Left ventricle myocardium superior (tissue), 1 donor: ENCODE data around the gene ZNF396. TPM values are rescaled to one million over a fixed set of nuclear protein-coding genes. Genes with fewer than 3 reads are reported as not detected.

Experiments used
- ATAC-seq: fragments of 200-7000 bp; cut with Tn5 transposase; one replicate; pipeline ENCODE4 v1.9.1; 2020; ENCODE audit warnings: mild to moderate bottlenecking, moderate library complexity
- DNase-seq: peaks from one replicate; pipeline ENCODE4 v3.0.0-alpha.2; 2020
- intact Hi-C: fragments of 100-400 bp; cut with micrococcal nuclease; formaldehyde crosslinking; loops from one replicate; pipeline ENCODE4 v1.11.0; 2022
- total RNA-seq: library from RNA; stranded (reverse); fragmentation: NEBNext Ultra II Directional; extraction: Animal tissue kit (Norgen Biotek cat#: 25700); gene quantifications from one replicate; pipeline ENCODE4 v1.2.1, GENCODE V29; 2021
- donor health status: DM: no; HTN: yes; CAD: no; lungs with severe emphysema.

Gene ZNF396
- total RNA-seq, 1 donor from 2014 or later: 0.62 TPM

DNA sequence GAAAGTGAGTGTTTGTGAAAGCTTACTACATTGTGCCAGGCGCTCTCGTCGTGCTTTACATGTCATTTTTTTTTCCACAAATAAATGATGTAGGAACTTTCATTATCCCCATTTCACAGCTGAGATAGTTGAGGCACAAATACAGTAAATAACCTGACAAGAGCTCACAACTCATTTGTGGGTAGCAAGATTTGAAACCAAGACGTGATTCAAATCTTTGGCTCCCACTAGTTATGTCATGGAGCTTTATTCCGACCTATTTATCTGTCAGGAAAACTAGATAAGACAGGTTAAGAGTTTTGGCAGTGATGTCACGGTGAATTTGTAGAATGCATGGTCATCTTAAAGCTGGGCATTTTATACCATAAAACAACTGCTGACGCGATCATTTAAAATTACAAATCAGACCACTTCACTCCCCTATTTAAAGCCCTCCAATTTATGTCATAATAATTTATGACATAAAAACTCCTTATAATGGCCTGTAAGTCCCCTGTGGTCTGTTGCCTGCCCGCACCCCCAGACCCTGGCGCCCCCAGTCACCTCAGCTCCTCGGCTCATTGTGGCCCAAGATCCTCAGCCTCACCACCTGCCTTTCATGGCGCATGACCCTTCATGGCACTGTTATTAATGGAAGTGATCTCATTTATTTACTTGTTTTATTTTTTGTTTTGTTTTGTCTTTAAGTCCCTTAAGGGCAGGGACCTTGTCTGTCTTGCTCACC is 32.2 kb downstream of the ZNF396 start:
- no peak for DNase-seq
- intact Hi-C loops: loop anchor here (10.0 kb wide), 1 partner anchor 330 kb away; no protein-coding TSS in a partner anchor
- no peak for ATAC-seq

DNA sequence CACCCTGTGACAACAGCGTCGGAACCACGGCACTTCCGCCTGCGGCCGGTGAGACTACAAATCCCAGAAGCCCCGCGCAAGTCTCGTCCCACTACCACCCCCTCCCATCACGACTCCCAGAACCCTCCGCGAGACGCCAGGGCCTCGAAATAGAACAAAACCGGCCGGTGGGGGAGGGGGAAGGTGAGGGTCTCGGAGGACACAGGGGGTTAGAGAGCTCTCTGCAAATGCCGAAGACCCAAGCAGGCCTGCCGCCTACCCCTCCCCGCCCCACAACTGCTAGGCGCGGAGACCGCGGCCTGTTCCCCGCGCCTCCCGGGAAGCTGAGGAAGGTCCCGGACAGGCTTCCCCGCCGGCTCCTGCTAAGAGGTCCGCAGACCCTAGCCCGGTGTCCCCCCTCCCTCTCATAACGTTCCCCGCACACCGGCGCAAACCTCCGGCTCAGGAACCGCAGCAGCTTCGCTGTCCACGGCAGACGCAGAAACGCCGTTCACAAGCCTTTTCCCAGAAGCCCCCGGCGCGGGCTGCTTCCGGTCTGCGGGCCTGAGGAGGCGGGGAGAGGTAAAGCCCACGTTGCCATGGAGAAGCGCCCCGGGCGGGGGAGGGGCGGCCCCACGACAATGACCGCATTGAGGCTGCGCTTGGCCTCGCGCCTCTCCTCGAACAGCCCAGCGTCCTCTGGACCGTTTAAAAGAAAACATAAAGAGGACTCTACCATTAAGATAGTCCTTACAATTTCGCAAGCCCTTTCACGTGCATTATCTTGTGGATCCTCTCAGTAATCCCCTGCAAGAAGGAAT is 33.0 kb downstream of the ZNF396 start, which contains the start of gene ZNF24:
TSS of gene ZNF24 (minus strand) at position 485 of the 800 bp plus-strand sequence. CDS start 3,770 bp downstream, outside the sequence.
- intact Hi-C loops: loop anchor here (10.0 kb wide), 1 partner anchor 329 kb away; no protein-coding TSS in a partner anchor
- ATAC-seq (peak; percentile 99), DNase-seq (peak; percentile 98)

DNA sequence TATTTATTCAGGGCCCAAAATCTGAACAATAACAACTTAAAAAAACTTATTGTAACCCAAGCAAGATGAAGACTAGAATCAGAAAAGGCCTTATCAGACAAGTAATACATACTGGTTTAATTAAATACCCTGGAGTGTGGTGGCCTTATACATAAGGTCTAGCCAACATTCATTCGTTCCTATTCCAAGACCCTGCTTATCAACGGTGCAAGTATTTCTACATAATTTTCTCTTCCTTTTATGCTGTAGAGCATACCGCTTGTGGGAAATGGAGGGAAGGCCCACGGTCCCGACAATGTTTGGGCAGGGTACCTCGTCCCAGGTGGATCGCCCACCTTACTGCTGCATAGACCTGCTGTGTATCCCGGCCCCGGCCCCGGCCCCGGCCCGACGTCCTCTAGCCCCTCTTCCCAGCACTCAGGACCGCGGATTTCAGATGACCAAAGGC is 33.6 kb downstream of the ZNF396 start:
- intact Hi-C loops: loop anchor here (10.0 kb wide), 1 partner anchor 329 kb away; no protein-coding TSS in a partner anchor
- DNase-seq: no peak

DNA sequence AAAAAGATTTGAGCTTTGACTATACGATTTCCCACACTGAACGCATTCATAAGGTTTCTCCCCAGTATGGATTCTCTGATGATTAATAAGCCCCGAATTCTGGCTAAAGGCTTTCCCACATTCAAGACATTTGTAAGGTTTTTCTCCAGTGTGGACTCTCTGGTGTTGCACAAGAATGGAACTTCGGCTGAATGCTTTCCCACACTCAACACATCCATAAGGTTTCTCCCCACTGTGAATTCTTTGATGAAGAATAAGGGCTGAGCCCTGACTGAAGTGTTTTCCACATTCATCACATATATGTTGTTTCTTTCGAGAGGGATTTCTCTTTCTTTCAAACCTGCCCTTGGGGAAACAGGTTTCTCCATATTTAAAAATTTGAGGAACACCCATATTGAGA is 39.9 kb downstream of the ZNF396 start:
- intact Hi-C loops: no loop called here
- DNase-seq (no peak), ATAC-seq (no peak)

More for the DNA sequence above, 33.6 kb downstream of the ZNF396 start:
- no peak for ATAC-seq

DNA sequence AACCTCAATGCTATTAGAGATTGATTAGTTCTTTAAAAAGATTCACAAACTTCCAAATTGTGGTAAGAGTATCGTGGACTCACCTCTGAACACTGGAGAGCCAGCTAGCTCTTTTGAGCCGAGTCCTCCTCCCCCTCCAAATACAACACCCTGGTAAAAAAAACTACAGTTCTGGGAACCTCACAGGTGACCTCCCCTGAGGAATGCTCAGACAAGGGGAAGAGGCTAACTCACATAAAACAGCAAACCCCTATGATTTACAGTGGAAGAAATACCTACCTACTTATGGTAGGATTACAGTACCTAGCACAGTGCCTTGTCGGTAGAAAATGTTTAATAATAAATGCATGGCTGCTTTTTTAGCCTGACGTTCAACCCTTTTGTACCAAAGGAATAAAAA is 41.3 kb downstream of the ZNF396 start:
- intact Hi-C loops: no loop called here
- DNase-seq: no peak
- no peak for ATAC-seq

DNA sequence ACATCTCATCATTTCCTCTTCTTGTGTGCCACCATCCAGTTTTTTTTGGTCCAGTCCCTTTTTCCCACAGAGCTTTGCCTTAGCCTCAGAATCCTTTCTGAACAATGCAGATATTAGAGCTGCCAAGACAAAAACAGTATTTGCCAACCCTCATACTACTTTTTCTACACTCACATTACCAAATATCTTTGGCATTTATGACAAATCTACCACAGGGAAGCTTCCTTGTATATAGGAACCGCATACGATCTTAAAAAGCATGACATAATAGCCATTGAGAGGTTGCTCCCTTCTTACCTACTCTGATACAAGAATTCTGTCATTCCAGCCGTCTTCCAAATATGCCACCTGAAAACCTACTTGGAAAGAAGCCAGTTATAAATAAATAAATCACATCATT is 42.3 kb downstream of the ZNF396 start:
- intact Hi-C loops: no loop called here
- DNase-seq: no peak
- ATAC-seq: no peak

DNA sequence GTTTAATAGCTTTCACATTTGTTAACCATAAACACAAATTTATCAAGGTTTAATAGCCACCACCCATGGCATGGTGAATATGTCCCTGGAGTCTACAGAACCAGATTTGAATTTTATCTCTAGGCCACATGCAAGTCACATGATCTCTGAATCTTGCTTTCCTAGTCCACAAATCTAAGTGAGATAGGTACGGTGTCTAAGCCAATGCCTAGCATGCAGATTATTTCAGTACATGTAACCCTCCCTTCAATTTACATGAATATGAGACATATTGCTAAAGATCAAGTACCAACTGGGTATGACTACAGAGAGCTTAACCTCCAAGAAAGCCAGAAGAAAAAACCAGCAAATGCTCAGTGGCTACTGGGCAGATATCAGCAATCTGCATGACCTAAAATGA is 42.9 kb downstream of the ZNF396 start:
- intact Hi-C loops: no loop called here
- no peak for ATAC-seq
- DNase-seq: no peak

DNA sequence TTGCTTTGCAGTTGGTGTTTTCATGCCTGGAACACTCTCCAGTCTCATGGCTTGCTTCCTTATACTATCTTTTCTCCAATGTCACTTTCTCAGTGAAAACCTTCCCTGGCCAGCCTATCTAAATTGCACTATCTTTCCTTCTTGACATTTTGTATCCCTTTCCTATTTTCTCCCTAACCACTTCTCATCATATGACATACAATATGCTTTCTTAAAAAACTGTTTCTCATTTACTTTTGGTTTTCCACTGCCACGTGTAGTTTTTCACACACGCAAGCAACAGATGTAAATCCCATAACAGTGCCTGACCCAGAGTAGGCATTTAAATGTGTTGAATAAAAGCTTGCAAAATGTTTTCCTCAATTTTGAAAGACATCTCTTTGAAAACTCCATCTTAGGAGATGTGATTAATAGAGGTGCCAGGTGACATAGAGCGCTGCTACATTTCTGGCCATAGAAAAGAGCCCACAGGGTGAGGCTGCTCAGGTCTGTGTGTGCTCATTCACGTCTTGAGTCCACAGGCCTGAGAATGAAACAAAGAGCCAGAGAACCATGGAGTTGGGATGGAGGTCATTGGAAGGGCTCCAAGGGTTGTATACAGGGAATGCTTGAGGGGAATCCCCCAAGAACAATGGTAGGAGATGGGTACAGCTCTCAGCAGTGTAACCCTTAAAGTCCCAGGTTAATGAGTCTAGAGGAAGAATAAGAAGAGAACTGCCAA is 45.6 kb downstream of the ZNF396 start:
- intact Hi-C loops: no loop called here
- ATAC-seq (peak; percentile 28), DNase-seq (no peak)

DNA sequence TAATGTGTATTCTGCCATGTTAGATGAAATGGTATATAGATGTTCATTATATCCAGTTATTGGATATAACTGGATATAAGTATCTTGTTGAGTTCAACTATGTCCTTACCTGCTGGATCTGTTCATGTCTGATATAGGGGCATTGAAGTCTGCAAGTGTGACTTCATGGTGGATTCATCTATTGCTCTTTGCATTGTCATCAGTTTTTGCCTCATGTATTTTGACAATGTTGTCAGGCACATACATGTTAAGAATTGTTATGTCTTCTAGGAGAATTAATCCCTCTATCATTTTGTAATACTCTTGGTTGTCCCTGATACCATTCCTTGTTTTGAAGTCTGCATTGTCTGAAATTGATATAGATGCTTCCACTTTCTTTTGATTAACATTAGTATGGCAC is 48.3 kb downstream of the ZNF396 start:
- intact Hi-C loops: no loop called here
- no peak for DNase-seq
- no peak for ATAC-seq

DNA sequence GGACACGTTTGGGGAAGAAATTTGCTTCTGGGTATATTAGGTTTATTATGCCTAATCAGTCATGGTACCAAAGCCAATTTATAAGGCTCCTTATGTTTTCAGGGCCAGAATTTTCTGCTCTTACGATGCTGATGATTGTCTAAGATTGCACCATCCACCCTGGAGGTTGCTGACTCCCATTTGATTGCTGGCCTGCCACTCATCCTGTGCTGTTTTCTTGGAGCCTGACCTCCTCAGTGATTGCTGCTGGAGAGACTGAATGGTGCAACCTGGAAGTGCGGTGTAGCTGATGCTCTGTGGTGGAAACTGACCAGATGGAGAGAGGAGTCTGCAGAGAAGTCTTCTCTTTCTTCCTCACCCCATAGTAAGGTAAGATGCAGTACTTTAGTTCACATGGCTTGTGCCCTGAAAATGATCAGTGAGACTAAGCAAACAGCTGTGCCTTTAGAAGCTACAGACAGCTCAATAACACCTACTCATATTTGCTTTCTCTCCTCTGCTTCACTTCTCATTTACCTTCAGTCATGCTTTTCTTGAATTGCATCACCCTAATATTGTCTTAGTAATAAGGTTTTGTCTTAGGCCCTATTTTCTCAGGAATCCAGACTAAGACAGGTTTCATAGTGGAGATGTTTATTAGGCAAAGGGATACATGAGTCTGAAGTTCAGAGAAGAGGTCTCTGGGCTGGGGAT is 50.3 kb downstream of the ZNF396 start:
- DNase-seq: no peak
- intact Hi-C loops: no loop called here
- no peak for ATAC-seq

DNA sequence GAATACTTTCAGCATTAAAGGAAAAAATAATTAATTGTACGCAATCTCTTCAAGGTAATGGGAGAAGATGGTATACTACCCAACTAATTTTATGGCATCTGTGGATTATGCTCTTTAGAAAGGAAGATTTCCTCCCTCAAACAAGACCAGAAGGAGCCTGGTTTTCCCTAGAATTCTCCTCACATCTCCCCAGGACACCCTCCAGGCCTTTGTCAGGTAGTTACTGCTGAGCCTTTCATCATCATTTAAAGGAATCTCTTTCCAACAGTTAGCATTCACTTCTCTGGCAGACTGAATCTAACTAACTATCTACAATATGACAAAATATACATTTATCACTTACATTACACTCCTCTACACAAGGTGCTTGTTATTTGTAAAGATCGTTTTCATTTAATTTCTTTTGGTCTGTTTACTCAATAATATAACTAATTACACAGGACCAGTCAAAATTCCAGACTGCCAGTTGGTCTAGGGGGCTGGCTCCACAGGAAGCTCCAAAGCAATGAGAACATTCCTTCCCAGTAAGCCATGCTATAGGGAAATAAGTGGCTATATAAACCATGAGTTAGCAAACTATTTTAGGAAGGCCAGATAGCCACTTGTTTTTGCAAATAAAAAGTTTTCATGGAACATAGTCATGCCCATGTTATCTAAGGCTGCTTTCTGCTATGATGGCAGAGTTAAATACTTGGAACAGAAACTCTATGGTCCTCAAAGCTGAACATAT is 52.0 kb downstream of the ZNF396 start:
- ATAC-seq (no peak), DNase-seq (no peak)
- intact Hi-C loops: no loop called here

DNA sequence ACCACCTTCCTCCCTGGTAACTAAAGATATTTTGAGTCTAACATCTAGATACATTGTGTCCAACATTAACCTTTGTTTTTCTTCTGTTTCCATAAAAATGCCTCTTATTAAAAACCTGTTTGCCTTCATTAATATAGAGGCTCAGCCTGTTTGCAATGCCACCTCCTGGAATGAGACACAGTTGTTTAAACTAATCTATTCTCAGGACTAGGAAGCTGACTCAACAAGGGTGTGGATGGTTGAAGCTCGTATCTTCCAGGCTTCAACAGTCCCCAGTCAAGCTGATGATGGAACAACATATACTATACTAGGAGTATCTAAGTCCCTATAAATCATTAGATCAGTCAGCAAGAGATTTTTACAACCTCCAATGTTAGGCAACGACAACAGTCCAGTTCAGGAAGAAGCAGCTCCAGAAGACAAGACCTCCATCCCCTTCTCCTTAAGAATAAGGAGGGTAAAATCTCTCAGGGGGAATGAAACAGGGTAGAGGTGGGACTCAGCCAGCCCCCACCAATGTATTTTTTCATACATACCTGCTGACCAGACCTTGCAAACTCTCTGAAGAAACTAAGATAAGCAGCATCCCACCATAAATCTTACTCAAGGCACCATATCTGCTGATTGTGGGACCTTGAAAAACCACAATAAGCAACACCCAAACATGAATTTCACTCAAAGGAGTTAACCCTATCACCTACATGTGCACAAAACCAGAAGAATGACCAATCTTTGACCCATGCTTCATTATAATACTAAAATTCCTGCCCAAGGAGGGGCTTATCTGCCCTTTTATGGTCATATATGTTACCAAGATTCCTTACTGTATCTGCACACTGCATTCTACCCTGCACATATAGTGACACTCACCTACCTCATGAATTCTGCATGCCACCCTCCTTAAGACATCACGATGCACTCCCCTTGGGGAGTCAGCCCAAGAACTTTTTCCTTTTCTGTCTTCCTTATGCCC is 54.4 kb downstream of the ZNF396 start:
- ATAC-seq (no peak), DNase-seq (no peak)
- intact Hi-C loops: no loop called here

Other genes starting within 250 kb of the ZNF396 start
- 15.9 TPM for gene ZNF397, start 136.3 kb downstream of the ZNF396 start, total RNA-seq
- gene ZSCAN30, start 87.1 kb downstream of the ZNF396 start, total RNA-seq: 13.2 TPM
- 53.6 TPM for gene ZNF24, start 32.9 kb downstream of the ZNF396 start, total RNA-seq
- 24.9 TPM for gene INO80C, start 120.6 kb upstream of the ZNF396 start, total RNA-seq
- 47.0 TPM for gene GALNT1, start 204.4 kb upstream of the ZNF396 start, total RNA-seq